H1 (cell line): ENCODE data around the gene HLF. TPM values are rescaled to one million over a fixed set of nuclear protein-coding genes. Genes with fewer than 3 reads are reported as not detected.

Experiments used
- CTCF ChIA-PET: fragments of 300-600 bp; sonication (Branson Sonifier 250); formaldehyde crosslinking; loops from one replicate; lab custom pipeline; 2021; ENCODE audit not compliant: partially characterized antibody; lab: Charles Lee
- POLR2A ChIA-PET: fragments of 300-600 bp; sonication (Branson Sonifier 250); formaldehyde crosslinking; loops from one replicate; lab custom pipeline; 2021; ENCODE audit warnings: inconsistent platforms; ENCODE audit not compliant: partially characterized antibody; lab: Charles Lee
- DNase-seq, 2 experiments: peaks; one replicate each; pipeline versions ENCODE4 v3.0.0 to v3.0.0-alpha.2; 2010 to 2022; ENCODE audit warnings: low spot score in 2 of 2, low read depth in 1 of 2, mixed read lengths in 1 of 2
- FAIRE-seq: peaks from 2 replicates; lab custom pipeline; 2011; peaks lifted over from hg19 to GRCh38; lab: Jason Lieb, UNC
- H2AFZ ChIP-seq: 2 replicates; pipeline ENCODE4 v1.8.1; 2012; ENCODE audit warnings: low read length, inconsistent platforms
- H2AK5ac ChIP-seq: 2 replicates; pipeline ENCODE4 v1.6.1; 2013; ENCODE audit warnings: low read depth, low read length
- H2BK120ac ChIP-seq: replicated peaks from 2 replicates; pipeline ENCODE3; 2013; ENCODE audit warnings: low read depth, low read length, inconsistent platforms
- H2BK12ac ChIP-seq: 2 replicates; pipeline ENCODE4 v1.6.1; 2013; ENCODE audit warnings: low read depth, low read length
- H2BK15ac ChIP-seq: 2 replicates; pipeline ENCODE4 v1.6.1; 2013; ENCODE audit warnings: low read length
- H2BK20ac ChIP-seq: 2 replicates; pipeline ENCODE4 v1.6.1; 2013; ENCODE audit warnings: low read length
- H2BK5ac ChIP-seq: 2 replicates; pipeline ENCODE4 v1.6.1; 2013; ENCODE audit warnings: low read depth, low read length
- H3K14ac ChIP-seq: 2 replicates; pipeline ENCODE4 v1.6.1; 2013; ENCODE audit warnings: inconsistent platforms; ENCODE audit not compliant: insufficient read length
- H3K18ac ChIP-seq: 2 replicates; pipeline ENCODE4 v1.6.1; 2013; ENCODE audit warnings: low read length; ENCODE audit errors: extremely low read depth
- H3K23ac ChIP-seq: 2 replicates; pipeline ENCODE4 v1.6.1; 2013; ENCODE audit warnings: inconsistent platforms; ENCODE audit not compliant: insufficient read length
- H3K23me2 ChIP-seq: 2 replicates; pipeline ENCODE4 v1.6.1; 2013; ENCODE audit warnings: low read depth, low read length
- H3K27ac ChIP-seq: 2 replicates; pipeline ENCODE4 v1.6.1; 2011; ENCODE audit warnings: low read depth, low read length, inconsistent platforms
- H3K27me3 ChIP-seq, 4 experiments: replicated peaks in 1 of 4; 1 replicate in 1 of 4; 2 replicates in 3 of 4; pipeline versions ENCODE4 v1.6.1 to v1.8.1; 2011 to 2013; ENCODE audit warnings: low read length in 3 of 4, mild to moderate bottlenecking in 3 of 4, inconsistent platforms in 2 of 4, mixed read lengths in 2 of 4, moderate library complexity in 1 of 4; ENCODE audit not compliant: control insufficient read depth in 3 of 4, insufficient read depth in 3 of 4; ENCODE audit errors: extremely low read depth in 1 of 4
- H3K36me3 ChIP-seq, 4 experiments: 2 replicates each; pipeline versions ENCODE4 v1.6.1 to v1.8.1; 2011 to 2013; ENCODE audit warnings: mild to moderate bottlenecking in 4 of 4, low read length in 3 of 4, moderate library complexity in 2 of 4, control low read depth in 1 of 4, inconsistent platforms in 1 of 4; ENCODE audit not compliant: insufficient read depth in 4 of 4, control insufficient read depth in 2 of 4
- H3K4ac ChIP-seq: replicated peaks from 2 replicates; pipeline ENCODE3; 2013; ENCODE audit warnings: low read length, low read depth, mixed read lengths, inconsistent platforms; ENCODE audit not compliant: insufficient read length
- H3K4me1 ChIP-seq, 4 experiments: replicated peaks in 1 of 4; 1 replicate in 1 of 4; 2 replicates in 3 of 4; pipeline versions ENCODE4 v1.6.1 to v1.8.1; 2011 to 2013; ENCODE audit warnings: low read length in 3 of 4, inconsistent platforms in 2 of 4, mixed read lengths in 1 of 4; ENCODE audit not compliant: insufficient read depth in 4 of 4, control insufficient read depth in 3 of 4
- H3K4me2 ChIP-seq, 2 experiments: 2 replicates each; pipeline versions ENCODE4 v1.6.1 to v1.8.1; 2011 to 2013; ENCODE audit warnings: low read depth in 2 of 2, low read length in 2 of 2, control low read depth in 1 of 2, inconsistent platforms in 1 of 2, mild to moderate bottlenecking in 1 of 2; ENCODE audit not compliant: insufficient read depth in 1 of 2
- H3K4me3 ChIP-seq, 4 experiments: fragments of 200-600, 300-600 bp in 1 of 4; sonication (generic), shearing (Covaris generic), sonication (Bioruptor Twin) in 1 of 4; 2 replicates each; pipeline versions ENCODE4 v1.5.1 to v1.8.1; 2011 to 2016; ENCODE audit warnings: low read length in 4 of 4, low read depth in 3 of 4, control low read depth in 2 of 4, inconsistent platforms in 2 of 4, mild to moderate bottlenecking in 2 of 4, mixed read lengths in 1 of 4, moderate library complexity in 1 of 4; ENCODE audit not compliant: insufficient read depth in 2 of 4; ENCODE audit errors: extremely low read depth in 1 of 4
- H3K56ac ChIP-seq: replicated peaks from 2 replicates; pipeline ENCODE3; 2013; ENCODE audit warnings: low read depth, mild to moderate bottlenecking, mixed read lengths, low read length, inconsistent platforms; ENCODE audit not compliant: insufficient read length
- H3K79me1 ChIP-seq: 2 replicates; pipeline ENCODE4 v1.6.1; 2013; ENCODE audit warnings: low read depth, low read length, control low read depth
- H3K79me2 ChIP-seq, 2 experiments: 2 replicates each; pipeline versions ENCODE4 v1.6.1 to v1.8.1; 2012 to 2013; ENCODE audit warnings: low read length in 2 of 2, mild to moderate bottlenecking in 2 of 2, inconsistent platforms in 1 of 2; ENCODE audit not compliant: insufficient read depth in 2 of 2, control insufficient read depth in 1 of 2
- H3K9ac ChIP-seq, 4 experiments: replicated peaks in 1 of 4; 1 replicate in 1 of 4; 2 replicates in 3 of 4; pipeline versions ENCODE4 v1.6.1 to v1.8.1; 2011 to 2013; ENCODE audit warnings: low read depth in 3 of 4, low read length in 3 of 4, control low read depth in 2 of 4, mild to moderate bottlenecking in 2 of 4, moderate library complexity in 2 of 4, inconsistent platforms in 1 of 4; ENCODE audit errors: extremely low read depth in 1 of 4
- H3K9me3 ChIP-seq, 2 experiments: 2 replicates each; pipeline versions ENCODE4 v1.6.1 to v1.8.1; 2012 to 2013; ENCODE audit warnings: mild to moderate bottlenecking in 2 of 2, moderate library complexity in 2 of 2, control low read depth in 1 of 2, inconsistent platforms in 1 of 2, low read depth in 1 of 2, low read length in 1 of 2, mixed read lengths in 1 of 2; ENCODE audit not compliant: insufficient read depth in 2 of 2
- H4K20me1 ChIP-seq, 2 experiments: replicated peaks in 1 of 2; 2 replicates each; pipeline versions ENCODE3 to v1.8.1; 2011 to 2013; ENCODE audit warnings: inconsistent platforms in 2 of 2, low read length in 2 of 2, mild to moderate bottlenecking in 1 of 2; ENCODE audit not compliant: insufficient read depth in 2 of 2, control insufficient read depth in 1 of 2
- H4K5ac ChIP-seq: 2 replicates; pipeline ENCODE4 v1.6.1; 2013; ENCODE audit warnings: low read length, low read depth, mixed read lengths, inconsistent platforms; ENCODE audit not compliant: insufficient read length
- H4K8ac ChIP-seq: 2 replicates; pipeline ENCODE4 v1.8.0; 2013; ENCODE audit warnings: mild to moderate bottlenecking, moderate library complexity, low read length, inconsistent platforms; ENCODE audit not compliant: insufficient read depth; ENCODE audit errors: extremely low read depth
- H4K91ac ChIP-seq: replicated peaks from 2 replicates; pipeline ENCODE3; 2013; ENCODE audit warnings: low read length, mixed read lengths, inconsistent platforms; ENCODE audit not compliant: insufficient read length
- BCL11A ChIP-seq, 2 experiments: IDR thresholded peaks; one replicate each; pipeline ENCODE4 v1.6.1; 2011; ENCODE audit warnings: low read depth in 2 of 2, low read length in 2 of 2, mild to moderate bottlenecking in 2 of 2
- CHD2 ChIP-seq: IDR thresholded peaks from 2 replicates; pipeline ENCODE4 v1.6.1; 2012; ENCODE audit warnings: low read length, improper control_type of control experiment
- FOSL1 ChIP-seq: IDR thresholded peaks from 2 replicates; pipeline ENCODE4 v1.6.1; 2011; ENCODE audit warnings: mild to moderate bottlenecking, low read depth, low read length, moderate library complexity; ENCODE audit not compliant: insufficient read depth
- HDAC2 ChIP-seq, 2 experiments: fragments of 300-600 bp in 1 of 2; sonication (generic) in 1 of 2; IDR thresholded peaks; 2 replicates each; pipeline ENCODE4 v1.6.1; 2011 to 2012; ENCODE audit warnings: low read depth in 2 of 2, low read length in 2 of 2, mild to moderate bottlenecking in 2 of 2, moderate library complexity in 2 of 2, borderline replicate concordance in 1 of 2, inconsistent platforms in 1 of 2
- KDM1A ChIP-seq: fragments of 200-600, 300-600 bp; sonication (generic); IDR thresholded peaks from 2 replicates; pipeline ENCODE4 v1.7.1; 2016; ENCODE audit warnings: mild to moderate bottlenecking, low read length, borderline replicate concordance
- MAFK ChIP-seq: IDR thresholded peaks from 2 replicates; pipeline ENCODE4 v1.6.1; 2012; ENCODE audit warnings: low read depth, mild to moderate bottlenecking, improper control_type of control experiment, low read length
- MAX ChIP-seq: IDR thresholded peaks from 2 replicates; pipeline ENCODE4 v1.6.1; 2012; ENCODE audit warnings: inconsistent platforms
- RBBP5 ChIP-seq: IDR thresholded peaks from 2 replicates; pipeline ENCODE4 v1.7.1; 2012; ENCODE audit warnings: low read depth, mild to moderate bottlenecking, inconsistent platforms, low read length, moderate library complexity, borderline replicate concordance
- SAP30 ChIP-seq: fragments of 300-600 bp; sonication (generic); IDR thresholded peaks from 2 replicates; pipeline ENCODE4 v1.7.1; 2012; ENCODE audit warnings: low read length, moderate library complexity, mild to moderate bottlenecking, inconsistent platforms; ENCODE audit not compliant: insufficient read depth, insufficient replicate concordance
- SRF ChIP-seq: IDR thresholded peaks from 2 replicates; pipeline ENCODE4 v1.6.1; 2011; ENCODE audit warnings: mild to moderate bottlenecking, low read depth, low read length, moderate library complexity
- TAF1 ChIP-seq: IDR thresholded peaks from 2 replicates; pipeline ENCODE4 v1.6.1; 2011; ENCODE audit warnings: mild to moderate bottlenecking, low read depth, low read length
- WGBS, 2 experiments: shearing (Covaris generic) in 1 of 2; methylation state at CpG; one replicate each; pipeline versions ENCODE4 v1.1.6 to v1.1.7; 2013 to 2015; ENCODE audit warnings: low lambda C conversion rate in 2 of 2, mixed read lengths in 2 of 2, inconsistent platforms in 1 of 2, low coverage in 1 of 2, missing lambda C conversion rate in 1 of 2; ENCODE audit not compliant: insufficient replicate concordance in 2 of 2, insufficient coverage in 1 of 2, insufficient read length in 1 of 2; ENCODE audit errors: extremely low coverage in 1 of 2, missing lambda C conversion rate in 1 of 2; 5-methylcytosine and 5-hydroxymethylcytosine counted together
- polyA plus RNA-seq, 7 experiments: library from polyadenylated mRNA; depleted of rRNA in 3 of 7; stranded (reverse) in 5 of 7; unstranded in 2 of 7; fragments of >200 nt in 5 of 7; fragments of 200-250 nt in 2 of 7; gene quantifications; 1 replicate in 5 of 7; 2 replicates in 1 of 7; 4 replicates in 1 of 7; pipeline versions ENCODE4 v1.2.1 to v1.2.3, GENCODE V29; 2011 to 2013; ENCODE audit warnings: missing spikeins in 2 of 7, mixed read lengths in 2 of 7
- total RNA-seq: library from RNA; stranded (reverse); fragmentation: NEBNext Ultra II Directional; extraction: Animal tissue kit (Norgen Biotek cat#: 25700); gene quantifications from 2 replicates; pipeline ENCODE4 v1.2.1, GENCODE V29; 2021
- TF ChIP-seq, protein P1 (sequence below): IDR thresholded peaks from 2 replicates; pipeline ENCODE4 v1.6.1; 2012; ENCODE audit warnings: low read length, inconsistent platforms

Gene HLF
- total and polyA plus RNA-seq, 2 of the 8 experiments (the other 6 are each of a cell fraction or from before 2014, with no cell fraction given) = 0.39 to 0.60 TPM

DNA sequence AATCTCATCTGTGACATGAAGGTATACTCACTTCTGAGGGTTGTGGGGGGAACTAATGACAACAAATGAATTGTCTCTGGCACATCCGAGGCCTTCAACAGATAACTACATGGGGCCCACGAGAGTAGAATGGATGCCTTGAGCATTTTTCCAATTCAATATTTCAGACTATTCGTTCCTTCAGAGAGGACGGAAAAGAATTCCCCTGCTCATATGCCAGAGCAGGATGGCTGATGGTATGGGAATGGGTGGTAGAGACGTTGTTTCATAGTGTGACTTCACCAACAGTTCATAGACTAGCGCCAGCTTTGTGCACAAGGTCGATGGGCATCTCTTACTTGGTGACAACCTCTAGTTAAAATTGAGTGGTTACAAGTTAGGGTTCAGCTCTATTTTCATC, 61.3 kb downstream of the HLF start:
- CTCF ChIA-PET = interaction anchor here (1.1 to 2.6 kb wide), 3 partner anchors 9 to 31 kb away, joined by 3 to 11 read pairs (median 5); no protein-coding TSS in a partner anchor
- DNase-seq = no peak
- TF ChIP-seq CHD2 = no peak
- no peak for TF ChIP-seq SAP30
- no peak for TF ChIP-seq TAF1
- TF ChIP-seq, protein P1, sequence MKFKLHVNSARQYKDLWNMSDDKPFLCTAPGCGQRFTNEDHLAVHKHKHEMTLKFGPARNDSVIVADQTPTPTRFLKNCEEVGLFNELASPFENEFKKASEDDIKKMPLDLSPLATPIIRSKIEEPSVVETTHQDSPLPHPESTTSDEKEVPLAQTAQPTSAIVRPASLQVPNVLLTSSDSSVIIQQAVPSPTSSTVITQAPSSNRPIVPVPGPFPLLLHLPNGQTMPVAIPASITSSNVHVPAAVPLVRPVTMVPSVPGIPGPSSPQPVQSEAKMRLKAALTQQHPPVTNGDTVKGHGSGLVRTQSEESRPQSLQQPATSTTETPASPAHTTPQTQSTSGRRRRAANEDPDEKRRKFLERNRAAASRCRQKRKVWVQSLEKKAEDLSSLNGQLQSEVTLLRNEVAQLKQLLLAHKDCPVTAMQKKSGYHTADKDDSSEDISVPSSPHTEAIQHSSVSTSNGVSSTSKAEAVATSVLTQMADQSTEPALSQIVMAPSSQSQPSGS = no peak
- no peak for TF ChIP-seq KDM1A
- TF ChIP-seq MAX = no peak
- no peak for TF ChIP-seq HDAC2 (IDR thresholded peaks at IDR 0.05; ENCODE audit: borderline replicate concordance in 1 of 2, low read depth in 2 of 2, low read length in 2 of 2)
- TF ChIP-seq SRF = no peak
- no peak for TF ChIP-seq MAFK
- TF ChIP-seq FOSL1 = no peak
- no peak for TF ChIP-seq RBBP5
- TF ChIP-seq BCL11A (IDR thresholded peaks at IDR 0.05; ENCODE audit: low read depth in 2 of 2, low read length in 2 of 2) = no peak

More for the DNA sequence above, 61.3 kb downstream of the HLF start:
- H2BK120ac ChIP-seq = no peak overlapping the region
- no peak overlapping the region for H3K27ac ChIP-seq
- no peak overlapping the region for H3K4me2 ChIP-seq
- H2BK12ac ChIP-seq = no peak overlapping the region
- POLR2A ChIA-PET = no interaction called here
- H3K14ac ChIP-seq = no peak overlapping the region
- no peaks in the 10 kb centered on the region for H3K27me3 ChIP-seq
- no peak overlapping the region for H2BK20ac ChIP-seq
- no peaks in the 10 kb centered on the region for H3K79me1 ChIP-seq
- no peak overlapping the region for H4K91ac ChIP-seq
- H3K23me2 ChIP-seq = no peaks in the 10 kb centered on the region
- no peak overlapping the region for H3K56ac ChIP-seq
- H3K9me3 ChIP-seq = peaks cover 0 to 2% of the 10 kb centered on the region in 2 experiments; a peak in 1 of 4 replicates
- no peak overlapping the region for H3K18ac ChIP-seq
- H3K9ac ChIP-seq = no peak overlapping the region
- H2AFZ ChIP-seq = no peak overlapping the region
- no peaks in the 10 kb centered on the region for H3K36me3 ChIP-seq
- no peak overlapping the region for H2BK5ac ChIP-seq
- H3K4ac ChIP-seq = no peak overlapping the region
- H3K4me1 ChIP-seq = no peaks in the 10 kb centered on the region
- H2AK5ac ChIP-seq = no peak overlapping the region
- no peak overlapping the region for H3K4me3 ChIP-seq
- H4K8ac ChIP-seq = no peak overlapping the region
- H3K79me2 ChIP-seq = no peaks in the 10 kb centered on the region
- H4K20me1 ChIP-seq = no peaks in the 10 kb centered on the region
- H4K5ac ChIP-seq = no peak overlapping the region
- 92% methylated on average over 7 of the region's 7 CpGs; no CpG with 5 or more reads in 1 of the 2 experiments for WGBS, 2 experiments
- H2BK15ac ChIP-seq = no peak overlapping the region
- no peak for FAIRE-seq
- H3K23ac ChIP-seq = no peak overlapping the region
